K562 (cell line): ENCODE results near the gene FAM222A. TPM values are rescaled to one million over a fixed set of nuclear protein-coding genes. Genes with fewer than 3 reads are reported as not detected.

Experiments used
- ATF7 ChIP-seq: fragments of 450-650 bp; IDR thresholded peaks from 2 replicates; pipeline ENCODE4 v1.7.1; 2014; ENCODE audit warnings: mild to moderate bottlenecking, moderate library complexity
- CHCHD3 ChIP-seq: fragments of 250-450 bp; sonication (Bioruptor Pico); IDR thresholded peaks from 2 replicates; pipeline ENCODE4 v2.1.2; 2022; ENCODE audit warnings: mild to moderate bottlenecking
- CTCFL ChIP-seq: IDR thresholded peaks from 2 replicates; pipeline ENCODE4 v1.6.1; 2011; ENCODE audit warnings: borderline replicate concordance, low read depth, mild to moderate bottlenecking, moderate library complexity, low read length; ENCODE audit not compliant: insufficient read depth, poor library complexity, severe bottlenecking
- CXXC5 ChIP-seq: fragments of 250-450 bp; sonication (Bioruptor Pico); IDR thresholded peaks from 2 replicates; pipeline ENCODE4 v1.8.0; 2022; ENCODE audit warnings: inconsistent platforms, mild to moderate bottlenecking, moderate library complexity
- RBBP5 ChIP-seq: fragments of 200-600 bp; sonication (generic); IDR thresholded peaks from 2 replicates; pipeline ENCODE4 v1.6.1; 2012; ENCODE audit warnings: borderline replicate concordance, mild to moderate bottlenecking, low read length, control low read depth, inconsistent platforms; ENCODE audit not compliant: insufficient read depth, poor library complexity, severe bottlenecking
- REST ChIP-seq, 2 experiments: fragments of 450-650 bp; formaldehyde crosslinking in 1 of 2; IDR thresholded peaks; 2 replicates each; pipeline versions ENCODE4 v1.4.0 to v1.6.1; 2014 to 2020; ENCODE audit warnings: mild to moderate bottlenecking in 2 of 2, borderline replicate concordance in 1 of 2, low read depth in 1 of 2
- SREBF2 ChIP-seq: sonication (generic); formaldehyde crosslinking; IDR thresholded peaks from 2 replicates; pipeline ENCODE4 v1.4.0; 2020; ENCODE audit warnings: mild to moderate bottlenecking, missing genetic modification reagents
- TAF1 ChIP-seq: IDR thresholded peaks from 2 replicates; pipeline ENCODE4 v1.6.1; 2011; ENCODE audit warnings: mild to moderate bottlenecking, low read length, moderate library complexity; ENCODE audit not compliant: insufficient read depth, control insufficient read depth, severe bottlenecking; ENCODE audit errors: extremely low read depth
- ZBTB7A ChIP-seq: IDR thresholded peaks from 2 replicates; pipeline ENCODE4 v1.6.1; 2011; ENCODE audit warnings: low read depth, mild to moderate bottlenecking, low read length, moderate library complexity, borderline replicate concordance; ENCODE audit not compliant: control insufficient read depth
- ZFX ChIP-seq: sonication (generic); formaldehyde crosslinking; IDR thresholded peaks from 2 replicates; pipeline ENCODE4 v1.8.0; 2022; ENCODE audit warnings: mild to moderate bottlenecking, missing genetic modification reagents, moderate library complexity
- ZNF165 ChIP-seq: fragments of 250-450 bp; sonication (Bioruptor Pico); IDR thresholded peaks from 2 replicates; pipeline ENCODE4 v1.4.0; 2020; ENCODE audit warnings: borderline replicate concordance
- polyA plus RNA-seq, 8 experiments: library from polyadenylated mRNA; depleted of rRNA in 4 of 8; stranded (reverse) in 5 of 8; unstranded in 3 of 8; fragments of >200 nt; fragmentation: Nextera tagmentation in 2 of 8; fragmentation: Illumina TruSeq in 1 of 8; extraction: Ambion mirVana in 2 of 8; extraction: Trizol in 1 of 8; gene quantifications; 2 replicates each; pipeline versions ENCODE4 v1.2.1 to v1.2.3, GENCODE V29; 2011 to 2014; ENCODE audit warnings: inconsistent platforms in 1 of 8, missing spikeins in 1 of 8
- total RNA-seq, 7 experiments: library from RNA; depleted of rRNA in 6 of 7; stranded (reverse); fragments of >200 nt in 6 of 7; fragmentation: Illumina TruSeq in 2 of 7; extraction: Trizol in 2 of 7; gene quantifications; 2 replicates each; pipeline versions ENCODE4 v1.2.1 to v1.2.3, GENCODE V29; 2011 to 2021; ENCODE audit warnings: low replicate concordance in 1 of 7
- TF ChIP-seq, protein P1 (sequence below): fragments of 250-450 bp; sonication (Bioruptor Pico); IDR thresholded peaks from 2 replicates; pipeline ENCODE4 v1.9.0; 2021; ENCODE audit warnings: mild to moderate bottlenecking, inconsistent platforms

FAM222A gene
- total and polyA plus RNA-seq, 9 of the 15 experiments (the other 6 are each of a cell fraction or from before 2014, with no cell fraction given), result 0.03 to 0.36 (median 0.12) TPM; not detected in 1

DNA sequence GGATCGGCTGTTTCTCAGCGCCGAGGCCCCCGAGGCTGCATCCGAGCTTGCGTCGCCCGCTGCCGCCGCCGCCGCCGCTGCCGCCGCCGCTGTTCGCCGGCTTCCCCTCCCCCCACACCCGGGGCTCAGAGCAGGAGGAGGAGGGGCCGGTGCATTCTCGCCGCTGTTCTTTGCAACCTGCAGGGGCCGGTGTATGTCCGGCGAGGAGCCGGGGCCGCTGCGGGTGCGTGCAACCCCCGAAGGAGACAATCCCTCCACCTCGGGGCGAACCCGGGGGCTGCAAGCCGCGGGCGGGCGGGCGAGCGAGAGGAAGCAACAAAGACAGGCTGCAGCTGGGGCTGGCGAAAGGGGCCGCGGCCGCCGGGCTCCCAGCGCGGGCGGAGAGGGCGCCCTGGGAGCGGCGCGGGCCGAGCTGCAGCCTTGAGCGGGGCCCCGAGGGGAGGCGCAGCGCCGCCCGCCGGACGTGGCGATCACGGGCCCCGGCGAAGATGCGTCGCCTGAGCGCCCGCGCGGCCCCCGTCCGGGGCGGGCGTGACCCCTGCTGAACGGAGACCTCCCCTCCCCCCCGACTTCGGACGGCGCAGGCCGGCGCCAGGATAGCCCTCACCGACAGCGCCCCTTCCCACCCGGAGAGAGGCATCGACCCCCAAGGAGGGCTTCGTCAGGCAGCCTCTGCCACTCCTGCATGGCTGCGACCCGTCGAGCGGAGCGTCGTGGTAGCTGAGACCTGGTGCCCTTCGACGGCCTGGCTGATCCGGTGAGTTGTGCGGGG lies 702 bp downstream of the FAM222A start (continued):
- TF ChIP-seq REST (IDR thresholded peaks at IDR 0.05; ENCODE audit: borderline replicate concordance) (no peak; the same call in none of the 2 replicates), REST (CRISPR knock-in tag; IDR thresholded peaks at IDR 0.05; ENCODE audit: low read depth) (no peak), ZFX (CRISPR knock-in tag) (peak; percentile 23), CHCHD3 (CRISPR knock-in tag) (no peak), CXXC5 (CRISPR knock-in tag) (peak; percentile 55), RBBP5 (no peak), ATF7 (no peak), ZBTB7A (peak; percentile 33; the same call in 1 of the 2 replicates), CTCFL (peak; percentile 44), TAF1 (no peak), ZNF165 (CRISPR knock-in tag) (no peak), SREBF2 (CRISPR knock-in tag) (no peak)
- TF ChIP-seq, protein P1, sequence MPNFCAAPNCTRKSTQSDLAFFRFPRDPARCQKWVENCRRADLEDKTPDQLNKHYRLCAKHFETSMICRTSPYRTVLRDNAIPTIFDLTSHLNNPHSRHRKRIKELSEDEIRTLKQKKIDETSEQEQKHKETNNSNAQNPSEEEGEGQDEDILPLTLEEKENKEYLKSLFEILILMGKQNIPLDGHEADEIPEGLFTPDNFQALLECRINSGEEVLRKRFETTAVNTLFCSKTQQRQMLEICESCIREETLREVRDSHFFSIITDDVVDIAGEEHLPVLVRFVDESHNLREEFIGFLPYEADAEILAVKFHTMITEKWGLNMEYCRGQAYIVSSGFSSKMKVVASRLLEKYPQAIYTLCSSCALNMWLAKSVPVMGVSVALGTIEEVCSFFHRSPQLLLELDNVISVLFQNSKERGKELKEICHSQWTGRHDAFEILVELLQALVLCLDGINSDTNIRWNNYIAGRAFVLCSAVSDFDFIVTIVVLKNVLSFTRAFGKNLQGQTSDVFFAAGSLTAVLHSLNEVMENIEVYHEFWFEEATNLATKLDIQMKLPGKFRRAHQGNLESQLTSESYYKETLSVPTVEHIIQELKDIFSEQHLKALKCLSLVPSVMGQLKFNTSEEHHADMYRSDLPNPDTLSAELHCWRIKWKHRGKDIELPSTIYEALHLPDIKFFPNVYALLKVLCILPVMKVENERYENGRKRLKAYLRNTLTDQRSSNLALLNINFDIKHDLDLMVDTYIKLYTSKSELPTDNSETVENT (CRISPR knock-in tag), result no peak
